SH-SY5Y (cell line): ENCODE data around the gene LMF1.

Experiments
- GATA2 ChIP-seq: IDR thresholded peaks from 2 replicates; pipeline ENCODE4 v1.6.1; 2011; ENCODE audit warnings: mild to moderate bottlenecking, low read depth, low read length
- GATA3 ChIP-seq: IDR thresholded peaks from 2 replicates; pipeline ENCODE4 v1.6.1; 2011; ENCODE audit warnings: low read depth, mild to moderate bottlenecking, low read length, moderate library complexity

DNA sequence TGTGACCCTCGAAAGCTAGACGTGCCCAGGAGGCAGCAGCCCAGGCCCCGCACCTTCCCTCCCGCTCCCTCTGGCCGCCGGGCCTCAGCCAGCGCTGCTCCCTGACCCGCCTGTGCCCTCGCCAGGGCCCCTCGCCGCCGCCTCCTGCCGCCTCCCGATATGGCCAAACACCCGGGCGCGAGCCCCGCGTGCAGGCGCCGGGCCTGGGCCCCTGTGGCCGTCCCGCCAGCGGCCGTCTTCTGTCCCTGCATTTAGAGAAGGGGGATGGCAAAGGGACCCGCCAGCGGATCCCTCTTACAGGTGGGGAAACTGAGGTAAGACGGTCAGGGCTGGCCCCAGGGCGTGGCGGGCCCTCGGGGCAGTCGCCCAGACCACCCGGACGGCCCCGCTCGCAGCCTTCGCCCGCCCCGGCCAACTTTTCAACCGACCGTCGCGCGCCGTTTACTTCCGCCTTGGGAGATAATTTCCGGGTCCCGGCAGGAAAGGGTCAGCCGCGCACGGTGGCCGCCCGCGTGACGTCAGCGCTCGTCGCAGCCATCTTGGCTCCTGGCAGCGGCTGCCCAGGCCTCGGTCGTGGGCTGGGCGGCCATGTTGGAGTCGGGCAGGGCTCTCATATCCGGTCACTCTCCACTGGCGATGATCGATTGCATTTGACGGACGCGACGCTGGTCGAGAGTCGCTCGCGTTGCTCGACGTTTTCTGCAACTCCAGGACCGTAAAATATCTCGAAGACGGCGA, 163.3 kb downstream of the LMF1 start:
- TF ChIP-seq GATA2 (no peak), GATA3 (no peak)
